ENCODE data around the gene IDH3G. TPM values are rescaled to one million over a fixed set of nuclear protein-coding genes. Genes with fewer than 3 reads are reported as not detected.

Gene IDH3G
- total and polyA plus RNA-seq, 2 experiments from 2014 or later = 41.4 to 49.0 TPM

DNA sequence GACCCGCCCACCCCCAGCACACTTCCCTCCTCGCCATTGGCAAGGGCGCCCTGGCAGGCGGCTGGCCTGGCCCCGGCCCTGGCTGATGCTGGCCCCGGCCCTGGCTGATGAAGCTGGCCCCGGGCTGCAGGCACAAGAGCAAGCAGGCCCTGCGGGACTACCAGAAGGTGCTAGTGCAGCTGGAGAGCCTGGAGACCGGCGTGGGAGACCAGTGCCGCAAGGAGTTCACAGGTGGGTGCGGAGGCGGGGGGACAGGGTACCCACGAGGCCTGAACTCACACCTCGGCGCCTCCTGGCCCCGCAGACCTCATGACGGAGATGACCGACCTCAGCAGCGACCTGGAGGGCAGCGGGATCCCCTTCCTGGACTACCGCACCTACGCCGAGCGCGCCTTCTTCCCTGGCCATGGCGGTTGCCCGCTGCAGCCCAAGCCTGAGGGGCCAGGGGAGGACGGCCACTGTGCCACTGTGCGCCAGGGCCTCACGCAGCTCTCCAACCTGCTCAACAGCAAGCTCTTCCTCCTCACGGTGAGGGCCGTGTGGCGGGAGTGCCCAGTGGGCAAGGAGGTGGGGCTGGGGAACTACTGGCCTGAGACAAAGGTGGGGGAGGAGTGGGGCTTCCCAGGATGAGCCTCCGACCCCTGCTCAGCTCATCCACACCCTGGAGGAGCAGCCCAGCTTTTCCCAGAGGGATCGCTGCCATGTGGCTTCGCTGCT lies 19.4 kb downstream of the IDH3G start:
- Mint-ChIP-seq H3K9me3 (no peaks in the 10 kb centered on the region), H3K27ac (no peak overlapping the region), H3K4me3 (no peak overlapping the region), H3K36me3 (ENCODE audit: low read depth) (no peaks in the 10 kb centered on the region), H3K4me1 (peaks cover 2% of the 10 kb centered on the region; the same call in 2 of the 3 replicates), H3K27me3 (ENCODE audit: insufficient read depth, low read depth, poor library complexity) (peaks cover 4% of the 10 kb centered on the region)
- no peak overlapping the region for H3K27ac ChIP-seq (ENCODE audit: low read depth)
- H2AFZ ChIP-seq = no peak overlapping the region
- no peaks in the 10 kb centered on the region for H3F3A ChIP-seq (replicated peaks; ENCODE audit: low read depth)
- no peaks in the 10 kb centered on the region for H4K20me1 ChIP-seq (replicated peaks; ENCODE audit: insufficient read depth)
- no peaks in the 10 kb centered on the region for H3K4me1 ChIP-seq (ENCODE audit: insufficient read depth)
- H3K4me2 ChIP-seq = no peak overlapping the region
- no peaks in the 10 kb centered on the region for H3K9me2 ChIP-seq (ENCODE audit: insufficient read depth)
- ATAC-seq (no peak), DNase-seq (ENCODE audit: low spot score) (no peak)
- no peak for TF ChIP-seq ZNF331 (CRISPR knock-in tag; IDR thresholded peaks at IDR 0.05; ENCODE audit: low read depth)
- TF ChIP-seq, protein P1, sequence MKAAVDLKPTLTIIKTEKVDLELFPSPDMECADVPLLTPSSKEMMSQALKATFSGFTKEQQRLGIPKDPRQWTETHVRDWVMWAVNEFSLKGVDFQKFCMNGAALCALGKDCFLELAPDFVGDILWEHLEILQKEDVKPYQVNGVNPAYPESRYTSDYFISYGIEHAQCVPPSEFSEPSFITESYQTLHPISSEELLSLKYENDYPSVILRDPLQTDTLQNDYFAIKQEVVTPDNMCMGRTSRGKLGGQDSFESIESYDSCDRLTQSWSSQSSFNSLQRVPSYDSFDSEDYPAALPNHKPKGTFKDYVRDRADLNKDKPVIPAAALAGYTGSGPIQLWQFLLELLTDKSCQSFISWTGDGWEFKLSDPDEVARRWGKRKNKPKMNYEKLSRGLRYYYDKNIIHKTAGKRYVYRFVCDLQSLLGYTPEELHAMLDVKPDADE (IDR thresholded peaks at IDR 0.05) = no peak
- TF ChIP-seq, protein P2, sequence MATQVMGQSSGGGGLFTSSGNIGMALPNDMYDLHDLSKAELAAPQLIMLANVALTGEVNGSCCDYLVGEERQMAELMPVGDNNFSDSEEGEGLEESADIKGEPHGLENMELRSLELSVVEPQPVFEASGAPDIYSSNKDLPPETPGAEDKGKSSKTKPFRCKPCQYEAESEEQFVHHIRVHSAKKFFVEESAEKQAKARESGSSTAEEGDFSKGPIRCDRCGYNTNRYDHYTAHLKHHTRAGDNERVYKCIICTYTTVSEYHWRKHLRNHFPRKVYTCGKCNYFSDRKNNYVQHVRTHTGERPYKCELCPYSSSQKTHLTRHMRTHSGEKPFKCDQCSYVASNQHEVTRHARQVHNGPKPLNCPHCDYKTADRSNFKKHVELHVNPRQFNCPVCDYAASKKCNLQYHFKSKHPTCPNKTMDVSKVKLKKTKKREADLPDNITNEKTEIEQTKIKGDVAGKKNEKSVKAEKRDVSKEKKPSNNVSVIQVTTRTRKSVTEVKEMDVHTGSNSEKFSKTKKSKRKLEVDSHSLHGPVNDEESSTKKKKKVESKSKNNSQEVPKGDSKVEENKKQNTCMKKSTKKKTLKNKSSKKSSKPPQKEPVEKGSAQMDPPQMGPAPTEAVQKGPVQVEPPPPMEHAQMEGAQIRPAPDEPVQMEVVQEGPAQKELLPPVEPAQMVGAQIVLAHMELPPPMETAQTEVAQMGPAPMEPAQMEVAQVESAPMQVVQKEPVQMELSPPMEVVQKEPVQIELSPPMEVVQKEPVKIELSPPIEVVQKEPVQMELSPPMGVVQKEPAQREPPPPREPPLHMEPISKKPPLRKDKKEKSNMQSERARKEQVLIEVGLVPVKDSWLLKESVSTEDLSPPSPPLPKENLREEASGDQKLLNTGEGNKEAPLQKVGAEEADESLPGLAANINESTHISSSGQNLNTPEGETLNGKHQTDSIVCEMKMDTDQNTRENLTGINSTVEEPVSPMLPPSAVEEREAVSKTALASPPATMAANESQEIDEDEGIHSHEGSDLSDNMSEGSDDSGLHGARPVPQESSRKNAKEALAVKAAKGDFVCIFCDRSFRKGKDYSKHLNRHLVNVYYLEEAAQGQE (IDR thresholded peaks at IDR 0.05; ENCODE audit: unreplicated experiment) = no peak
- no peak for TF ChIP-seq EZH2 (IDR thresholded peaks at IDR 0.05; ENCODE audit: low read depth, unreplicated experiment)
- no peak for TF ChIP-seq NANOG (IDR thresholded peaks at IDR 0.05; ENCODE audit: borderline replicate concordance)
- no peak for TF ChIP-seq CREB1 (CRISPR knock-in tag; IDR thresholded peaks at IDR 0.05; ENCODE audit: low read depth)
- TF ChIP-seq ZNF114 (CRISPR knock-in tag; IDR thresholded peaks at IDR 0.05) = no peak
- TF ChIP-seq, protein P3, sequence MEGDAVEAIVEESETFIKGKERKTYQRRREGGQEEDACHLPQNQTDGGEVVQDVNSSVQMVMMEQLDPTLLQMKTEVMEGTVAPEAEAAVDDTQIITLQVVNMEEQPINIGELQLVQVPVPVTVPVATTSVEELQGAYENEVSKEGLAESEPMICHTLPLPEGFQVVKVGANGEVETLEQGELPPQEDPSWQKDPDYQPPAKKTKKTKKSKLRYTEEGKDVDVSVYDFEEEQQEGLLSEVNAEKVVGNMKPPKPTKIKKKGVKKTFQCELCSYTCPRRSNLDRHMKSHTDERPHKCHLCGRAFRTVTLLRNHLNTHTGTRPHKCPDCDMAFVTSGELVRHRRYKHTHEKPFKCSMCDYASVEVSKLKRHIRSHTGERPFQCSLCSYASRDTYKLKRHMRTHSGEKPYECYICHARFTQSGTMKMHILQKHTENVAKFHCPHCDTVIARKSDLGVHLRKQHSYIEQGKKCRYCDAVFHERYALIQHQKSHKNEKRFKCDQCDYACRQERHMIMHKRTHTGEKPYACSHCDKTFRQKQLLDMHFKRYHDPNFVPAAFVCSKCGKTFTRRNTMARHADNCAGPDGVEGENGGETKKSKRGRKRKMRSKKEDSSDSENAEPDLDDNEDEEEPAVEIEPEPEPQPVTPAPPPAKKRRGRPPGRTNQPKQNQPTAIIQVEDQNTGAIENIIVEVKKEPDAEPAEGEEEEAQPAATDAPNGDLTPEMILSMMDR (conservative IDR thresholded peaks at IDR 0.05; ENCODE audit: low read depth in 2 of 2) = no peak
- no peaks in the 10 kb centered on the region for H3K36me3 ChIP-seq (ENCODE audit: insufficient read depth)
- no peak overlapping the region for H3K4me3 ChIP-seq
- H3K27me3 ChIP-seq (ENCODE audit: insufficient read depth) = no peaks in the 10 kb centered on the region
- H3K79me2 ChIP-seq (replicated peaks; ENCODE audit: insufficient read depth) = no peaks in the 10 kb centered on the region
